ENCODE results near the gene RPL38.

RPL38 gene

DNA sequence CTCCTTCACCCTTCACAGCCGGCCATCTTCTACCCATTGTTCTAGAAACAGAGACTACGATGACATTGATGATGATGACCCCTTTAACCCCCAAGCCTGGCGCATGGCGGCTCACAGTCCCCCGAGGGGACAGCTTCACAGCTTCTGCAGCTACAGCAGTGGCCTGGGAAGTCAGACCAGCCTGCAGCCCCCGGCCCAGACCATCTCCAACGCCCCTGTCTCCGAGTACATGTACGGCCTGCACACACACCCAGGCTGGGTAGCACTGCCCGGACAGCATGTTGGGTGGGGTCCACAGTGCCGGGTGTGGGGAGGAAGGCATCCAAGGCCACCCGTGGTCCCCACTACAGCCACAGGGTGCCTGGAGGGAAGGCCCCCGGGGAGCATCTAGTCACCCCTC, 49.6 kb downstream of the RPL38 start:
- no peak for DNase-seq

DNA sequence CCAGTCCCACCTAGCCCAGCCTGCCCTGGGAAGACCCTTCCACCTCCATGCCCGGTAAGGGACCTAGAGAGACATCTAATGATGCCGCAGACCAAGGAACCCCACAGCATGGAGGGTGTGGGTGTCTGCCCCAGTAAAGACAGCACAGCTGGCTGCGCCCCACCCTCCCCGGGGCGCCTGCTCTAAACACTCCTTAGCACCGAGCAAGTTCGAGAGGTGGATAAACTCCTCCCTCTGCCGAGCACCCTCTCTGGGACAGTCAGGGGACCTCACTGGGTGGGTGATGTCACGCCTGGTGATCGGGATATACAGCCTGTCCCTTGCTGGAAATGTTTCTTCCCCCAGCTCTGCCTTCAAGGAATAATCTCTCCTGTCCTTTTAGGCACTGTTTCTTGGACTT, 53.8 kb downstream of the RPL38 start:
- DNase-seq, result no peak

DNA sequence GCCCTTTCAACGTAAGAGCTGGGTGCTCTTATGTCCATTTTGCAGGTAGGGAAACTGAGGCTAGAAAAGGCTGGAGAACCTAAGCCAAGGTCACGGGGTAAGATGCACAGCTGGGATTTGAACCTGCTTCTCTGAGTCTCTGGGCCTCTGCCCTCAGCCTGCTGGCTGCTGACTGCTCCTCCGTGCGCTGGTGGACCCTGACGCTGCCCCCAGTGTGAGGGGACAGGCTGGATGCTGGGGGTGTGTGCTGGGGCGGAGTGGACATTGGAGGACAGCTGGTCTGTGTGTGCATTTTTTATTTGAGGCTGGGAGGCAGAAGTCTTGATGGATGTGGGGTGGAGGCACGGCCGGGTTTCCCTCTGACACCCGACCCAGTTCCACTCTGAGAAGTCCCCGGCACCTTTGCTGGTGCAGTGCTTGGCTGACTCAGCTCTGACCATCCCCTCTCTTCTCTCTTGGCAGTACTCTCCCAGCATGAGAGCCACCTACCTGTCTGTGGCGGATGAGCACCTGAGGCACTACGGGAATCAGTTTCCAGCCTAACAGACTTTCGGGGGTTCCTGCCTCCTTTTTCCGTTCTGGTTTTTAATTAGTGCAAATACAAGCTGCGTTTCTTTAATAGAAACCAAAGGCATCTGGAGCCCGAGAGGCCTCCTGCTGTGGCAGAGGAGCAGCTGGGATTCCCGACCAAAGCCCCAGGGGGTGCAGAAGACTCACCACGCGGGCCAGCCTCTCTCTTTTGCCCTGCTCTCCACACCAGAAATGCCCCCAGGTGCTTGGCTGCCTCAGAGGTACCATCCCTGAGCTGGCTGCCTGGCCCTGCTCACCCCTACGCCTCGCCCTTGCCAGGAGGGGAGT, 56.4 kb downstream of the RPL38 start:
- DNase-seq, result no peak

Data from GDM1 (cell line).